AG04449 (cell line): ENCODE data around the gene STAM.
"Not testable (repeated sequence)": the region's sequence is repeated elsewhere in the genome, so short reads cannot be mapped to it uniquely, and the experiment has no call there.

Experiments used
- CTCF ChIA-PET: fragments of 350-600 bp; formaldehyde crosslinking; extraction: SDS; loops from one replicate; lab custom pipeline; 2021; ENCODE audit warnings: antibody characterized with exemption; lab: Yijun Ruan, JAX
- POLR2A ChIA-PET: fragments of 400-600, 350-600 bp; formaldehyde crosslinking; extraction: SDS; loops from one replicate; lab custom pipeline; 2020; ENCODE audit warnings: antibody characterized with exemption, inconsistent platforms; lab: Yijun Ruan, JAX
- DNase-seq: peaks from one replicate; pipeline ENCODE4 v3.0.0-alpha.2; 2010; ENCODE audit warnings: low read depth, low spot score
- H3K4me3 ChIP-seq: 2 replicates; pipeline ENCODE4 v1.5.1; 2011; ENCODE audit warnings: low read depth, mild to moderate bottlenecking, control low read depth, low read length
- TF ChIP-seq, protein P1 (sequence below): IDR thresholded peaks from one replicate; pipeline ENCODE4 v1.5.1; 2011; ENCODE audit warnings: mild to moderate bottlenecking, moderate library complexity, low read length, control low read depth, inconsistent platforms; ENCODE audit not compliant: insufficient read depth; ENCODE audit errors: missing control alignments

The STAM gene

DNA sequence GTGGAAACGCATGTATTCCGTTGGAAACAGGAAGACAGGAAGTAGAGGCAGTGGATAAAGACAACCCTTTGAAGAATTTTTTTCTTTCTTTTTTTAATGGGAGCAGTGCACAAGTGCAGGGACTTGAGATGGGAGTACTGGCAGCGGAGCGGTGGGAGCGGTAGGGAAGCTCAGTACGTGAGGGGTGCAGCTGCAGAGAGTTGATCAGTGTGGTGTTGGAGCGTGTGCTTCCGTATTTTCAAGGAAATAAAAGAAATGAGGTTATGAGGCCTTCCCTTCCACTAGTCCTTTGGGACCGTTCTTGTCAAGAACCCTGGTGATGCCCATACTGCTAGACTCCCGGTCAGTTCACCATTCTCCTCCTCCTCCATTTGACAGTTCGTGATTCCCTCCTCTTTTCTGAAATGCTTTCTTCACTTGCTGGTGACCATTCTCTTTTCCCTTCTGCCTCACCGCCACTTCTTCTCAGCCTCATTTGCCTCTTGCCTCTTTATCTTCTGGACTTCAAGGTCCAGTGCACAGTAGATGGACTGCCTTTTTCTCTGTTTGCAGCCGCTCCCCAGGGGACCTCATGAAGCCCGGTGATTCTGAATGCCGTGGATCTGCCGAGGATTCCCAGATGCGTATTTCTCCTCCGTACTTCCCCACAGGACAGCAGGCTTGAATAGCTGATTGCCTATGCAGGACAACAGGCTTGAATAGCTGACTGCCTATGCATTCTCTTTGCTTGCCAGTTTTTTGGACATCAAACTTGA, 68.9 kb downstream of the STAM start:
- no peak overlapping the region for H3K4me3 ChIP-seq
- ChIA-PET POLR2A (interaction anchor here (1.2 to 1.5 kb wide), 2 partner anchors 69 to 96 kb away, joined by 3 to 5 read pairs; partner anchors contain the start of genes HACD1 and STAM), CTCF (interaction anchor here (2.7 kb wide), 1 partner anchor 24 kb away, joined by 10 read pairs; no protein-coding TSS in a partner anchor)
- no peak for DNase-seq
- TF ChIP-seq, protein P1, sequence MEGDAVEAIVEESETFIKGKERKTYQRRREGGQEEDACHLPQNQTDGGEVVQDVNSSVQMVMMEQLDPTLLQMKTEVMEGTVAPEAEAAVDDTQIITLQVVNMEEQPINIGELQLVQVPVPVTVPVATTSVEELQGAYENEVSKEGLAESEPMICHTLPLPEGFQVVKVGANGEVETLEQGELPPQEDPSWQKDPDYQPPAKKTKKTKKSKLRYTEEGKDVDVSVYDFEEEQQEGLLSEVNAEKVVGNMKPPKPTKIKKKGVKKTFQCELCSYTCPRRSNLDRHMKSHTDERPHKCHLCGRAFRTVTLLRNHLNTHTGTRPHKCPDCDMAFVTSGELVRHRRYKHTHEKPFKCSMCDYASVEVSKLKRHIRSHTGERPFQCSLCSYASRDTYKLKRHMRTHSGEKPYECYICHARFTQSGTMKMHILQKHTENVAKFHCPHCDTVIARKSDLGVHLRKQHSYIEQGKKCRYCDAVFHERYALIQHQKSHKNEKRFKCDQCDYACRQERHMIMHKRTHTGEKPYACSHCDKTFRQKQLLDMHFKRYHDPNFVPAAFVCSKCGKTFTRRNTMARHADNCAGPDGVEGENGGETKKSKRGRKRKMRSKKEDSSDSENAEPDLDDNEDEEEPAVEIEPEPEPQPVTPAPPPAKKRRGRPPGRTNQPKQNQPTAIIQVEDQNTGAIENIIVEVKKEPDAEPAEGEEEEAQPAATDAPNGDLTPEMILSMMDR, result no peak

DNA sequence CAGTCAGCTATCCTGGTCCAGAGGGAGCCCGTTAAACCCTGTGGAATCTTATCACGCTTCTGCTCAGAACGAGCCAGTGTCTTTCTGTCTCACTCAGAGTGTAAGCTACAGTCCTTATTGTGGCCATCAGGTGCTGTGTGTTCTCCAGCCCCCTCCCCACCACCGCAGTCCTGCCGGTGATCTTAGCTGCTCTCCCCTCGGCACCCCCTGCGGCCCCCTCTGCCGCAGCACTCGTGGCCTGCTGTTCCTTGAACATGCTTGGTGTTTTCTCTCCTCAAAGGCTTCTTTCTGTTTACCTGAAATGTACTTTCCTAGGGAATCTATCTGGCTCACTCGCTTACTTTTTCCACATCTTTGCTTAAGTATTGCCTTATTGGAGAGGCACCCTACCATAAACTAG, 69.8 kb downstream of the STAM start:
- POLR2A ChIA-PET, result interaction anchor here (1.2 to 1.5 kb wide), 2 partner anchors 70 to 96 kb away, joined by 3 to 5 read pairs; partner anchors contain the start of genes HACD1 and STAM
- TF ChIP-seq, protein P1, result no peak
- no peak overlapping the region for H3K4me3 ChIP-seq
- CTCF ChIA-PET, result interaction anchor here (2.7 kb wide), 1 partner anchor 24 kb away, joined by 10 read pairs; no protein-coding TSS in a partner anchor
- no peak for DNase-seq

DNA sequence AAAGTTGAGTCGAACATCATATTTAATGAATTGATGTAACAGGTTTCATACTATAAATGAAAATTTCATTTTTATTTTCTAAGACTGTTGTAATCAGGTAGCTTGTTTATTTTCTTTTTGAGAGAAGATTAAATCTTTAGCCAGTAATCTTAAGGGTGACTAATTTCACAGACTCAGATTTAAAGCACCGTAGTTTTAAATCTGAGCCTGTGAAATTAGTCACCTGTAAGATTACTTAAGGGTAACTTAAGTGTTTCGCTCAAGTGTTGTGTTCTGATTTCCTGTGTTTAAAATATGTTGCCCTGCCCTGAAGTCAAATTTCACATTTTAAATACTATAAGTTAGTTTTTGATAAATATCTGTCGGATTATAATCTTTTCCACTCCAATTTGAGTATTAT, 72.2 kb downstream of the STAM start:
- DNase-seq, result no peak
- ChIA-PET POLR2A (no interaction called here), CTCF (no interaction called here)
- TF ChIP-seq, protein P1, result no peak
- no peak overlapping the region for H3K4me3 ChIP-seq

DNA sequence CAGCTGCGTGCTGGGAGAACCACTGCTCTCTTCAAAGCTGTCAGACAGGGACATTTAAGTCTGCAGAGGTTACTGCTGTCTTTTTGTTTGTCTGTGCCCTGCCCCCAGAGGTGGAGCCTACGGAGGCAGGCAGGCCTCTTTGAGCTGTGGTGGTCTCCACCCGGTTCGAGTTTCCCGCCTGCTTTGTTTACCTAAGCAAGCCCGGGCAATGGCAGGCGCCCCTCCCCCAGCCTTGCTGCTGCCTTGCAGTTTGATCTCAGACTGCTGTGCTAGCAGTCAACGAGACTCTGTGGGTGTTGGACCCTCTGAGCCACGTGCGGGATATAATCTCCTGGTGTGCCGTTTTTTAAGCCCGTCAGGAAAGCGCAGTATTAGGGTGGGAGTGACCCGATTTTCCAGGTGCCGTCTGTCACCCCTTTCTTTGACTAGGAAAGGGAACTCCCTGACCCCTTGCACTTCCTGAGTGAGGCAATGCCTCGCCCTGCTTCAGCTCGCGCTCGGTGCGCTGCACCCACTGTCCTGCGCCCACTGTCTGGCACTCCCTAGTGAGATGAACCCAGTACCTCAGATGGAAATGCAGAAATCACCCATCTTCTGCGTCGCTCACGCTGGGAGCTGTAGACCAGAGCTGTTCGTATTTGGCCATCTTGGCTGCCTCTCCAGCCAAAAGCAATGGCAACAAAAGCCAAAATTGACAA, 78.5 kb downstream of the STAM start:
- DNase-seq, H3K4me3 ChIP-seq, CTCF ChIA-PET, POLR2A ChIA-PET: not testable (repeated sequence)

DNA sequence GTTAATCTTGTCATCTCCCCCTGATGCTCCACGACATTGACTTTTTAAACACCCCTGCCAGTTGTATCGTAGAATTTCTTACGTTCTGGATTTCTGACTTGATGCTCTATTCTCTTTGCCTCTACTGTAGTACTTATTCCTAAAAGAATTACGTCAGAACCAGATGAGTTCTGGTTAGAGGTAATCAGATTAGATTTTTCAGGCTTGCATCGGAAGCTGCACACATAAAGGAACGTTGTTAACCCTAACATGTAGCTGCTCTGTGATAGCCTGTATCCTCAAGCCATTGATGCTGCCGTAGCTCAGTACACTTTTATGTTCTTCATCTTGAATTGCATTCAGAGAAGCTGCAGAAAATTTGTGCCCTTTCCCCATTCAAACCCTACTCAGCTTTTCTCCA, 81.8 kb downstream of the STAM start:
- ChIA-PET CTCF (interaction anchor here (0.7 to 4.3 kb wide), 2 partner anchors 11 to 17 kb away, joined by 4 to 36 read pairs; no protein-coding TSS in a partner anchor), POLR2A (no interaction called here)
- no peak for DNase-seq
- TF ChIP-seq, protein P1, result no peak
- H3K4me3 ChIP-seq, result no peak overlapping the region

DNA sequence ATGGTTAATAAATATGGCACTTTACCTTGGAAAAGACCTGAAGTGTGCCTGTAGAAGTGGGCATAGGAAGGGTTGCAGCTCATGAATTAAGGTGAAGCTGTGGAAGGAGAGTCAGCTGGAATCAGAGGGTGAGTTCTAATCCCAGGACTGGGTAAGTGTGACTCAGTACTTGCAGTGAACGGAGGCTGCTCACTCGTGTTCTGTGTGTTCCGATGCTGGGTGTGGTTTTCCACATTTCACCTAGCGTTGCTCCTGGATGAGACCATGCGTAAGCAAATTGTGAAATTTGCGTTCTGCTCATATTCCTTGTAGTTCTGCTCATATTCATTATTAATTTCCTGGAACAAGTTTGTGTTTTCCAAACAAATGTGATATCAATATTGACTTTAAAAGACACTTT, 85.7 kb downstream of the STAM start:
- no peak for DNase-seq
- no peak overlapping the region for H3K4me3 ChIP-seq
- ChIA-PET CTCF (interaction anchor here (1.7 to 4.3 kb wide), 2 partner anchors 7 to 12 kb away, joined by 8 to 36 read pairs; no protein-coding TSS in a partner anchor), POLR2A (no interaction called here)
- TF ChIP-seq, protein P1, result no peak
